ENCODE data around the gene USP3.

DNA sequence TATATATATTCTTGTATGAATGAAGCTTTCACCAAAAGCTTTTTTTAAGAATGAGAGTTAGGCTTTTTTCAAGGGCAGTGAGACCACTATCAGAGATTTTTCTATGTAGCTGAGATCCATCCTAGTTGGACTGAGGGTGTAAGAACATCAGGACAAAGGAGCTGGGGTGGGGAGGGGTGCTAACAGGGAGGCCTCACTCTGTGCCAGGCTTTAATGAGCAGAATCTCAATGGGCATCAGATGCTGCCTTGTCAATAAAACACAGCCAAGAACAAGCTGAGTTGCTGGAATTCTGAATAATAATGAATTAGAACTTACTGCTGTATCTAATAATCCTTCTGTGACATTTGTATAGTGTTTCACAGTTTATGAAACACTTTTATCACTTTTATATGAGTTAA, 41.4 kb upstream of the USP3 start:
- TF ChIP-seq, protein P1, sequence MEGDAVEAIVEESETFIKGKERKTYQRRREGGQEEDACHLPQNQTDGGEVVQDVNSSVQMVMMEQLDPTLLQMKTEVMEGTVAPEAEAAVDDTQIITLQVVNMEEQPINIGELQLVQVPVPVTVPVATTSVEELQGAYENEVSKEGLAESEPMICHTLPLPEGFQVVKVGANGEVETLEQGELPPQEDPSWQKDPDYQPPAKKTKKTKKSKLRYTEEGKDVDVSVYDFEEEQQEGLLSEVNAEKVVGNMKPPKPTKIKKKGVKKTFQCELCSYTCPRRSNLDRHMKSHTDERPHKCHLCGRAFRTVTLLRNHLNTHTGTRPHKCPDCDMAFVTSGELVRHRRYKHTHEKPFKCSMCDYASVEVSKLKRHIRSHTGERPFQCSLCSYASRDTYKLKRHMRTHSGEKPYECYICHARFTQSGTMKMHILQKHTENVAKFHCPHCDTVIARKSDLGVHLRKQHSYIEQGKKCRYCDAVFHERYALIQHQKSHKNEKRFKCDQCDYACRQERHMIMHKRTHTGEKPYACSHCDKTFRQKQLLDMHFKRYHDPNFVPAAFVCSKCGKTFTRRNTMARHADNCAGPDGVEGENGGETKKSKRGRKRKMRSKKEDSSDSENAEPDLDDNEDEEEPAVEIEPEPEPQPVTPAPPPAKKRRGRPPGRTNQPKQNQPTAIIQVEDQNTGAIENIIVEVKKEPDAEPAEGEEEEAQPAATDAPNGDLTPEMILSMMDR (IDR thresholded peaks at IDR 0.05), result no peak
- no peak for TF ChIP-seq POLR2A (IDR thresholded peaks at IDR 0.05)
